VCaP (cell line): ENCODE results near the gene C8A.

Experiments used
- H3K27ac ChIP-seq: fragments of 450-650 bp; 2 replicates; pipeline ENCODE4 v1.5.1; 2017
- CTCF ChIP-seq: fragments of 450-650 bp; conservative IDR thresholded peaks from 2 replicates; pipeline ENCODE4 v1.5.1; 2017; ENCODE audit warnings: mild to moderate bottlenecking, moderate library complexity

Gene C8A

GRCh38 chr1:56933606-56934005 is 79.0 kb downstream of the C8A start:
- TF ChIP-seq CTCF: no peak

GRCh38 chr1:56934430-56935060 is 79.9 kb downstream of the C8A start:
- H3K27ac ChIP-seq: no peak overlapping the region
- TF ChIP-seq CTCF: no peak

More at GRCh38 chr1:56933606-56934005, 79.0 kb downstream of the C8A start:
- no peak overlapping the region for H3K27ac ChIP-seq

GRCh38 chr1:56938646-56939045 is 84.0 kb downstream of the C8A start:
- TF ChIP-seq CTCF: no peak
- H3K27ac ChIP-seq: no peak overlapping the region

- no peak overlapping the region for H3K27ac ChIP-seq
- TF ChIP-seq CTCF: no peak
These were observed 84.6 kb downstream of the C8A start for GRCh38 chr1:56939209-56939608.

- H3K27ac ChIP-seq: no peak overlapping the region
- TF ChIP-seq CTCF: no peak
These were observed 85.4 kb downstream of the C8A start for GRCh38 chr1:56940039-56940438.

- H3K27ac ChIP-seq: no peak overlapping the region
- no peak for TF ChIP-seq CTCF
These were observed 93.9 kb downstream of the C8A start for GRCh38 chr1:56948403-56949023.

- no peak overlapping the region for H3K27ac ChIP-seq
- no peak for TF ChIP-seq CTCF
These were observed 97.9 kb downstream of the C8A start for GRCh38 chr1:56952501-56952900.
